Hepatocyte (in vitro differentiated cells): ENCODE results near the gene FNDC3B. TPM values are rescaled to one million over a fixed set of nuclear protein-coding genes. Genes with fewer than 3 reads are reported as not detected.

Experiments used
- DNase-seq: peaks from one replicate; pipeline ENCODE4 v3.0.0-alpha.2; 2016; ENCODE audit warnings: low spot score
- H2AFZ ChIP-seq: fragments of 200-600 bp; sonication (generic); 2 replicates; pipeline ENCODE4 v1.6.0; 2016; ENCODE audit warnings: antibody characterized with exemption, mild to moderate bottlenecking
- H3K27ac ChIP-seq: fragments of 200-600 bp; sonication (generic); 2 replicates; pipeline ENCODE4 v1.5.1; 2016; ENCODE audit warnings: mild to moderate bottlenecking
- H3K27me3 ChIP-seq: fragments of 200-600 bp; sonication (generic); 2 replicates; pipeline ENCODE4 v1.6.1; 2016
- H3K36me3 ChIP-seq: fragments of 200-600 bp; sonication (generic); replicated peaks from 2 replicates; pipeline ENCODE4 v1.5.1; 2016; ENCODE audit warnings: low read depth; ENCODE audit not compliant: insufficient read depth
- H3K4me1 ChIP-seq: fragments of 200-600 bp; sonication (generic); 2 replicates; pipeline ENCODE4 v1.5.1; 2016; ENCODE audit warnings: mild to moderate bottlenecking, moderate library complexity; ENCODE audit not compliant: insufficient read depth
- H3K4me2 ChIP-seq: fragments of 200-600 bp; sonication (generic); 2 replicates; pipeline ENCODE4 v1.6.0; 2016
- H3K4me3 ChIP-seq: fragments of 200-600 bp; sonication (generic); 2 replicates; pipeline ENCODE4 v1.5.1; 2016; ENCODE audit warnings: mild to moderate bottlenecking
- H3K79me2 ChIP-seq: fragments of 200-600 bp; sonication (generic); 2 replicates; pipeline ENCODE4 v1.6.0; 2017; ENCODE audit warnings: mild to moderate bottlenecking
- H3K9me2 ChIP-seq: fragments of 200-600 bp; sonication (generic); replicated peaks from 2 replicates; pipeline ENCODE4 v1.6.0; 2017; ENCODE audit warnings: mild to moderate bottlenecking; ENCODE audit not compliant: insufficient read depth
- H3K9me3 ChIP-seq: fragments of 200-600 bp; sonication (generic); 2 replicates; pipeline ENCODE4 v1.5.1; 2016; ENCODE audit warnings: low read depth, mild to moderate bottlenecking
- H4K20me1 ChIP-seq: fragments of 200-600 bp; sonication (generic); 2 replicates; pipeline ENCODE4 v1.6.0; 2016; ENCODE audit warnings: mild to moderate bottlenecking; ENCODE audit not compliant: insufficient read depth, poor library complexity, severe bottlenecking
- EZH2 ChIP-seq: fragments of 200-600 bp; sonication (generic); IDR thresholded peaks from 2 replicates; pipeline ENCODE4 v1.6.1; 2016; ENCODE audit warnings: antibody characterized with exemption, mild to moderate bottlenecking, borderline replicate concordance
- EZH2phosphoT487 ChIP-seq: fragments of 200-600 bp; sonication (generic); IDR thresholded peaks from one replicate; pipeline ENCODE4 v1.6.1; 2018; ENCODE audit warnings: antibody characterized with exemption, mild to moderate bottlenecking, low read depth, moderate library complexity; ENCODE audit not compliant: unreplicated experiment, severe bottlenecking
- WGBS: methylation state at CpG from one replicate; pipeline ENCODE4 v1.1.6; 2016; ENCODE audit warnings: low lambda C conversion rate; ENCODE audit errors: missing lambda C conversion rate; 5-methylcytosine and 5-hydroxymethylcytosine counted together
- polyA plus RNA-seq: library from polyadenylated mRNA; unstranded; fragments of >200 nt; fragmentation: Nextera tagmentation; extraction: Ambion mirVana; gene quantifications from 2 replicates; pipeline ENCODE4 v1.2.1, GENCODE V29; 2016
- total RNA-seq: library from RNA; depleted of rRNA; stranded (reverse); fragments of >200 nt; gene quantifications from 2 replicates; pipeline ENCODE4 v1.2.3, GENCODE V29; 2014
- TF ChIP-seq, protein P1 (sequence below): fragments of 200-600 bp; sonication (generic); IDR thresholded peaks from 2 replicates; pipeline ENCODE4 v1.5.1; 2016; ENCODE audit warnings: antibody characterized with exemption, mild to moderate bottlenecking; ENCODE audit not compliant: poor library complexity

The FNDC3B gene
- total and polyA plus RNA-seq, 2 experiments from 2014 or later = 61.2 to 113 TPM

DNA sequence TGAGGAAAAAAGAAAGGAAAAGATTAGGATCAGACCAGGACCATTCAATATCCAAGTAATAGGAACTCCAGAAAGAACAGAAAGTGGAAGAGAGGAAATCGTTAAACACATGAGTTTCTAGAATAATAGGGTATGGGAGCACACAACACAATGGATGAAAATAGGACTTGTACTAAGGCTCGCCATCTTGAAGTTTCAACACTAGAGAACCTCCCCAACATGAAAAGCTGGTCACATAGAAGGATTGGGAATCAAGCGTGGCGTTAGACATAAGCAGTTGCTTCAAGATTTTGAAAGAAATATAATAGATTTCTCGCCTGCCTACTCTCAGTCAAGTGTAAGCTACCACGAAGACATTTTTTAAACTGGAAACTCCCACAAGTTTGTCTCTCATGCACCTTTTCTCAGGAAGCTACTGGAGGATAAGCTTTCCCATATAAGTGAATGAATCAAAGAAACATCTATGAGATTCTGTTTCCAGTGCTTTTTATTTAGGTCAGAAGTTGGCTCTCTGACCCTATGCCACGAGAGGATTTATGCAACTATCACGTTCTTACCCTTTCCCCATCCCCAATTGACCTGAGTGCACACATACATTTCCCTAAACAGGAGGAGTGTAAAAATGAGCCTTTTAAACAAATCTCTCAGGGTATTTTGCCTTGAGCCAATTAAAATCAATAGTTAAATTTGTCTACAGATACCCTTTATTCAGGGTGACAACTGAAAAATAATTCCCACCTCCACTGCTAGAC lies 363.7 kb downstream of the FNDC3B start:
- H3K9me3 ChIP-seq = no peaks in the 10 kb centered on the region
- no peak overlapping the region for H3K27ac ChIP-seq
- H3K4me2 ChIP-seq = no peak overlapping the region
- TF ChIP-seq EZH2 = no peak
- no peak for TF ChIP-seq EZH2phosphoT487
- TF ChIP-seq, protein P1, sequence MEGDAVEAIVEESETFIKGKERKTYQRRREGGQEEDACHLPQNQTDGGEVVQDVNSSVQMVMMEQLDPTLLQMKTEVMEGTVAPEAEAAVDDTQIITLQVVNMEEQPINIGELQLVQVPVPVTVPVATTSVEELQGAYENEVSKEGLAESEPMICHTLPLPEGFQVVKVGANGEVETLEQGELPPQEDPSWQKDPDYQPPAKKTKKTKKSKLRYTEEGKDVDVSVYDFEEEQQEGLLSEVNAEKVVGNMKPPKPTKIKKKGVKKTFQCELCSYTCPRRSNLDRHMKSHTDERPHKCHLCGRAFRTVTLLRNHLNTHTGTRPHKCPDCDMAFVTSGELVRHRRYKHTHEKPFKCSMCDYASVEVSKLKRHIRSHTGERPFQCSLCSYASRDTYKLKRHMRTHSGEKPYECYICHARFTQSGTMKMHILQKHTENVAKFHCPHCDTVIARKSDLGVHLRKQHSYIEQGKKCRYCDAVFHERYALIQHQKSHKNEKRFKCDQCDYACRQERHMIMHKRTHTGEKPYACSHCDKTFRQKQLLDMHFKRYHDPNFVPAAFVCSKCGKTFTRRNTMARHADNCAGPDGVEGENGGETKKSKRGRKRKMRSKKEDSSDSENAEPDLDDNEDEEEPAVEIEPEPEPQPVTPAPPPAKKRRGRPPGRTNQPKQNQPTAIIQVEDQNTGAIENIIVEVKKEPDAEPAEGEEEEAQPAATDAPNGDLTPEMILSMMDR = no peak
- H3K36me3 ChIP-seq = no peaks in the 10 kb centered on the region
- H4K20me1 ChIP-seq = no peaks in the 10 kb centered on the region
- H3K4me3 ChIP-seq = no peak overlapping the region
- no peaks in the 10 kb centered on the region for H3K4me1 ChIP-seq
- no peak overlapping the region for H2AFZ ChIP-seq
- no peak for DNase-seq
- H3K79me2 ChIP-seq = no peaks in the 10 kb centered on the region
- H3K27me3 ChIP-seq = no peaks in the 10 kb centered on the region
- WGBS = 91% methylated on average over 8 of the region's 8 CpGs
- H3K9me2 ChIP-seq = no peaks in the 10 kb centered on the region

DNA sequence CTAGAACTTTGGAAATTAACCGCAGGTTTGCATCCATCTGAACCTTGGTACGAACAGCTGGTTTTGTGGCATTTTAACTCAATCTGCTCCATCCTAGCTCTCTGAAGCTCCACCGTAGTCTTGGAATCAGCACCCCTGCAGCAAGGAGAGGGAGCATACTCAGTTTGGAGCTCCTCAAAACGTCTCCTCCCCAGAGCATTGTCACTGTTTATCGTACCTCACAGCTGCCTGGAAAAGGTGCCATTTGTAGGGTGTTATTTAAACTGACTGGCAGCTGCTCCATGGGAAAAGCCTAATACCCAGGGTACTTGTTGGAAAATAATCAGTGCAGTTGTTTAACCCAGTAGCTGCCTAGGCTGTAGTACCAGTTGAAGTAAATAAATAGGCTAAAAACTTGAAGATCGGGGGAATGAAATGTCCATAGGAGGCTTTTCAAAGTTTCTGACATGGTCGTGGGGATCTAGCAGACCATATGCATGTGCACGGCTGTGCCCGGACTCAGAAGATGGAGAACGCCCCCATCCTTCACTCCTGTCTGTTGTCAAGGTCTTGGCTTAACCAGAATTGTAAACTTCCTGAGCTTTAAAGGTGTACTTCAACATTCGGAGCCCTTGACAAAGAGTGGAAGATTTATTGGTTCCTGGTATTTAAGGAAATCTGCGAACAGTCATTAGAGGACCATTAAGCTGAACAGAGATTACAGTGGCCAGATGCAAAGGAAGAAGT lies 365.0 kb downstream of the FNDC3B start:
- H3K9me3 ChIP-seq = no peaks in the 10 kb centered on the region
- H3K4me2 ChIP-seq = no peak overlapping the region
- H3K9me2 ChIP-seq = no peaks in the 10 kb centered on the region
- no peak overlapping the region for H3K4me3 ChIP-seq
- no peaks in the 10 kb centered on the region for H3K4me1 ChIP-seq
- no peaks in the 10 kb centered on the region for H4K20me1 ChIP-seq
- no peak for DNase-seq
- no peaks in the 10 kb centered on the region for H3K79me2 ChIP-seq
- WGBS = 73% methylated on average over 12 of the region's 12 CpGs
- no peak overlapping the region for H2AFZ ChIP-seq
- no peak overlapping the region for H3K27ac ChIP-seq
- no peaks in the 10 kb centered on the region for H3K36me3 ChIP-seq
- no peaks in the 10 kb centered on the region for H3K27me3 ChIP-seq
- TF ChIP-seq EZH2phosphoT487 = no peak
- TF ChIP-seq, protein P1 = no peak
- no peak for TF ChIP-seq EZH2

DNA sequence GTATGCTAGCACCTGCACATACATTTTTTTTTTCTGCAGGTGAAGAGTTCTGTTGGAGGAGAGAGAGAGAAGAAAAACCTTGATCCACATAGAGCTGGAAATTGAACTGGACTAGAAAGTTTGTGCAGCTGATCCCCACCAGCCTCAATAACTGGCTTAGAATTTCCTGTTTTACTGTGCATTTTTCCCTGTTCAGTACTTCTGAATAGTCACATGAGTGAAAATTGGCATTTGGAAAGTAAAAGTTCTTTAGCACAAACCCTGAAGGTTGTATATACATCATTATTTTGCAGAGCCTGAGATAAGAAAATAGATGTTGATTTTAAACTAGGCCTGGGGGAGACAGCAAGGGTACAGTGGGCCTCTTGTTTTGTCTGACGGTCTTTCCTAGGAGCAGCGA lies 366.5 kb downstream of the FNDC3B start:
- Histone ChIP-seq H3K4me2 (no peak overlapping the region), H2AFZ (no peak overlapping the region), H3K36me3 (no peaks in the 10 kb centered on the region), H3K27ac (no peak overlapping the region), H3K9me3 (no peaks in the 10 kb centered on the region), H4K20me1 (no peaks in the 10 kb centered on the region), H3K79me2 (no peaks in the 10 kb centered on the region), H3K27me3 (no peaks in the 10 kb centered on the region), H3K4me1 (no peaks in the 10 kb centered on the region), H3K4me3 (no peak overlapping the region), H3K9me2 (no peaks in the 10 kb centered on the region)
- TF ChIP-seq EZH2phosphoT487 = no peak
- TF ChIP-seq, protein P1 = no peak
- no peak for TF ChIP-seq EZH2
- 92% methylated on average over 2 of the region's 2 CpGs for WGBS
- no peak for DNase-seq
